HEK293T (cell line): Measurements from ENCODE around the gene AHI1.

Experiments
- ARNT ChIP-seq: fragments of 450-650 bp; IDR thresholded peaks from 2 replicates; pipeline ENCODE4 v1.6.1; 2017; ENCODE audit warnings: mild to moderate bottlenecking
- BHLHE40 ChIP-seq: fragments of 450-650 bp; IDR thresholded peaks from 2 replicates; pipeline ENCODE4 v1.6.1; 2016; ENCODE audit warnings: mild to moderate bottlenecking, moderate library complexity, borderline replicate concordance
- ELF4 ChIP-seq: fragments of 450-650 bp; IDR thresholded peaks from 2 replicates; pipeline ENCODE4 v1.6.1; 2017; ENCODE audit warnings: antibody characterized with exemption
- FOXA1 ChIP-seq: fragments of 450-650 bp; IDR thresholded peaks from 2 replicates; pipeline ENCODE4 v1.6.1; 2016; ENCODE audit warnings: mild to moderate bottlenecking
- FOXK2 ChIP-seq: fragments of 450-650 bp; IDR thresholded peaks from 2 replicates; pipeline ENCODE4 v1.6.1; 2016; ENCODE audit warnings: mild to moderate bottlenecking
- HDGF ChIP-seq: fragments of 450-650 bp; IDR thresholded peaks from 2 replicates; pipeline ENCODE4 v1.6.1; 2017; ENCODE audit warnings: antibody characterized with exemption, borderline replicate concordance
- NFRKB ChIP-seq: fragments of 450-650 bp; IDR thresholded peaks from 2 replicates; pipeline ENCODE4 v1.6.1; 2016; ENCODE audit warnings: mild to moderate bottlenecking, moderate library complexity
- SP1 ChIP-seq: fragments of 450-650 bp; IDR thresholded peaks from 2 replicates; pipeline ENCODE4 v1.6.1; 2017
- SUZ12 ChIP-seq: fragments of 450-650 bp; IDR thresholded peaks from 2 replicates; pipeline ENCODE4 v1.6.1; 2016; ENCODE audit warnings: mild to moderate bottlenecking
- TARDBP ChIP-seq: fragments of 450-650 bp; IDR thresholded peaks from 2 replicates; pipeline ENCODE4 v1.6.1; 2016
- ZNF384 ChIP-seq: fragments of 450-650 bp; IDR thresholded peaks from 2 replicates; pipeline ENCODE4 v1.6.1; 2016

DNA sequence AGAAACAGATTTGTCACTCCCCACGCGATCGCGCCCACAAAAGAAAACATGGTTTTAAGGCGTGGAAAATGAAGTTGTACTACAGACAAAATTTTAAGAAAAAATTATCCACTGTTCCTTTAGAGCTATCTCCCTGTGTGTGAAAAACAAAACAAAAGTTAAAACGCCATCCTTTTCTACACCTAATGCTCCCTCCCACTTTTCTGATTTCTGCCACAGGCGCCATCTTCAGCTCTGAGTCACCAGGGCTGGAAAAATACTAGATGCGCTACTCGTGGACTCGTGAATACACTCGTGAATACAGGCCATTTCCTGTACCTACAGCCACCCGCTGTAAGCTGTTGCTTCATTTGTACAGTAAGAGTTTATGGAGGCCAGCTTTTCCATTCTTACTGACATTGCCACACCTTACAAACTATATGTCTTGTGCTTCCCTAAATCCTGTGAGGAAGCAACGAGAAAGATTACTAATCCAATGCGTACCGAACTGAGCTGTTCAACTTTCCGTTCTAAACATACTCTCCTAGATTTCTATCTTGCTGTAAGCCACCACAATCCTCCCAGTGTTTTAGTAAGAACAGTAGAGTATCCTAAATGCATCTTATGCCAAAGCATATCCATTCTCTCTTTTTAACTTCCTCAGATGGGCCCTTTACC is 773 bp upstream of the AHI1 start:
- TF ChIP-seq SUZ12 (no peak), ARNT (no peak), ZNF384 (no peak), TARDBP (no peak), SP1 (no peak), FOXK2 (no peak), HDGF (no peak), BHLHE40 (no peak), NFRKB (peak; percentile 49; the same call in 1 of the 2 replicates), ELF4 (no peak), FOXA1 (no peak)
